Hematopoietic multipotent progenitor cell (in vitro differentiated cells): ENCODE measurements around the gene DYRK1A. TPM values are rescaled to one million over a fixed set of nuclear protein-coding genes. Genes with fewer than 3 reads are reported as not detected.
A peak's percentile ranks its signal among the peaks of the same experiment; 100 is the strongest.

ENCODE experiments used
- DNase-seq, 3 donors: peaks; one replicate each; pipeline ENCODE4 v3.0.0-alpha.2; 2011 to 2015; ENCODE audit warnings: low read depth in 2 of 3, low spot score in 2 of 3
- total RNA-seq: library from RNA; depleted of rRNA; stranded (reverse); fragments of >200 nt; gene quantifications from one replicate; pipeline ENCODE4 v1.2.3, GENCODE V29; 2012

The DYRK1A gene
- total RNA-seq, 1 donor, result 116 TPM

DNA sequence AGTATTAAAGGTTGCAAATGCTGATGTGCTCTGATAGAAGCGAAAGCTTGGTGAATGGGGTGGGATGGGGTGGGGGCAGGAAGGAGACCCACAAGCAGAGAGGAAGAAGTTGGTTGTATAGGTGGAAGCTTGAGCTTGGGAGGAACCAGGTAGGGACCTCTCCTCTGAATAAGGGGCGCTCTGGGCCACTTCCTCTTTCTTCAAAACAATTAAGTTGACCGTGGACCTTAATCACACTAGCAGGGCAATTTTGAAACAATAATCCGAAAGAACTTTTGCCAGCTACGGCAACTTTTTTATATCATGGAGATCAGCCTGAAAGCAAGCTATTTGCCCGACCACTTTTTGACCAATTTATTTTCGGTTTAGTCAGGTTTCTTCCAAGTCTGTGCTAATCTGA, 1.9 kb upstream of the DYRK1A start:
- DNase-seq, result peak in 2 of 3 donors; percentile 65 to 66

DNA sequence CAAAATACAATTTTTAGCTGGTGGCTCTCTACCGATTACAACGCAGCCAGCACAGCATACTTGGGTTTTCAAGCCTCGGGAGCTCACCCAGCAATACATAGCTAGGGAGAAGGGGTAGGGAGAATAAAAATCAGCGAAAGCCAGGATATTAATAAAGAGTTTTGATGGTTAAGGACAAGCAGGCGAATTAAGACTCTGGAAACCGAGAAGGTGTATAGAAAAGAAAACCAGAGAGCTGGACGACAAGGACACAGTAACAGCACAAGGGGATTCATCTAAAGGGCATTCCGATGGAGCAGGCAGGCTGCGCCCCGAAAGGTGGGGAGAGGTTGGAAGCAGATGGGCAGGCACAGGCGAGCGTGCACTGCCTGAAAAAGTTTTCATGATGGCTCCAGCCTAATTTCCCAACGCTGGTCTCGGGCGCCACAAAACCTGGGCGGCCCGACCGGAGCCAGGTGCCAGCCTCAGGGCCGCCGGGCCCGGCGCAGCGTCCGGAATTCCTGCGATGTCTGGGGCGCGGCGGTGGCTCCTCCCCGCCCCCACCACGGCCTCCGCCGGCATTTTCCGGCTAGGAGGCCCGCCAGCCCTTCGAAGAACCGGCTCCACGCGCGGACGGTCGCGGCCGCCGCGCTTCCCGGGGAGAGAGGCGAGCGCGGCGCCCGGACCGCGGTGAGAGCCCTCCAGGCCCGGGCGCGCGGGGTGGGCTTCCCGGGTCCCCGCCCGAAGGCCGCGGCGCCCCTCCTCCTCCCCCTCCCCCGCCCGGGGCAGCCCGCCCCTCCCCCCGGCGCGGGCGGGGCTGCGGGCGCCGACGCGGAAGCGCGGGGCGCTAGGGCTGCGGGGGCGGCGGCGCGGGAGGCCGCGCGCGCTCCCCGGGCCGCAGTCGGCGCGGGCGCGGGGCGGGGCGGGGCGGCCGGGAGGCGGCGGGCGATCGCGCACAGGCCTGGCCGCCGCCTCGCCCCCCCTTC, 774 bp upstream of the DYRK1A start:
- peak in 2 of 3 donors; percentile 60 to 62 for DNase-seq

DNA sequence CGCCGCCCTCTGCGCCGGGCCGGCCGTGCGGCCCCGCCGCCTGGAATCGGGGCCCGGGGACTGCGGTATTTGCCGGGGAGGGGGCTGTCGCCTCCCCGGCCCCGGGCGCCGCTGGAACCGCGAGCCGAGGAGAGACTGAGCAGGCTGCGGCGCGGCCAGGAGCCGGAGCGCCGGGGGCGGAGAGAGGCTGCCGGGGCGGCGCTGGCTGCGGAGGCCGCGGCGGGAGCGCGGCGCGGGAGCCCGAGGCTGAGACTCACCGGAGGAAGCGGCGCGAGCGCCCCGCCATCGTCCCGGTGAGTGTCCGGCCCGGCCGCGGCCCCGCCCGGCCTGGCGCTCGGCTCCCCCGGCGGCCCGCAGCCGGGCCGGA, 746 bp downstream of the DYRK1A start:
- DNase-seq, result no peak

DNA sequence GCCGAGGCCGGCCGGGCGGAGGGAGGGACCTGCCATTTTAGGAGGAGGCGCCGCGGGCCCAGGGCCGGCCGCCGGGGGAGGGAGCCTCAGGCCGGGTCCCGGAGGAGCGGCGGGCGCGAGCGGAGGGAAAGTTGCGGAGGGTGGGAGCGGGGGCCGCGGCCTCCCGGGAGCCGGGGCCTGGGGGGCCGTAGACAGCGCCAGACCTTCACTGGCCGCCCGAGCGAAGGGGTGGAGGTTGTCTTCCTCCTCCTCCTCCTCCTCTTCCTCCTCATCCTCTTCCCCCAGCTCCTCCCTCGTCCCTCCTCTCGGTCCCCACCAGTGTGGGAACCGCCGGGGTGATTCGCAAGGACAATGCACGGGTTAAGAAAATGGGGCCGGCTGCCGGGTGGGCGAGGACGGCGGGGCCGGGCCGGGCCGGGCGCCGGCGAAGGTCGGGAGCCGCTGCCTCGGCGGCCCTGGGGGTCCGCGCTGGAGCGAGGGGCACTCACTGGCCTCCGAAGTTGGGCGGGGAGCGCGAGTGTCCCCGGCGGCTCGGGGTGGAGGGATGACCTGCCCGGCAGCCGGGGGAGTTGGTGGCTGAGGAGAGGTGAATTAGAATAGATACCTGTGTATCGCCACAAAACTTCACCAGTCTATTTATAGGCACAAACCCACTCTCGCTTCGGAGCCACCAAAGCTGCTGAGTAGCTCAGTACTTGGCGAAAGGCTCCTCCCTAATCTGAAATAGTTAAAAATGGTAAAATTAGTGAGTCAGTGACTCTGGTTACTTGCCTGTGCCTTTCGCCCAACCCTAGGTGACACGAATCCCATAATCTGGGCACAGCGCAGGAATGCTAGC, 1.3 kb downstream of the DYRK1A start:
- no peak for DNase-seq

DNA sequence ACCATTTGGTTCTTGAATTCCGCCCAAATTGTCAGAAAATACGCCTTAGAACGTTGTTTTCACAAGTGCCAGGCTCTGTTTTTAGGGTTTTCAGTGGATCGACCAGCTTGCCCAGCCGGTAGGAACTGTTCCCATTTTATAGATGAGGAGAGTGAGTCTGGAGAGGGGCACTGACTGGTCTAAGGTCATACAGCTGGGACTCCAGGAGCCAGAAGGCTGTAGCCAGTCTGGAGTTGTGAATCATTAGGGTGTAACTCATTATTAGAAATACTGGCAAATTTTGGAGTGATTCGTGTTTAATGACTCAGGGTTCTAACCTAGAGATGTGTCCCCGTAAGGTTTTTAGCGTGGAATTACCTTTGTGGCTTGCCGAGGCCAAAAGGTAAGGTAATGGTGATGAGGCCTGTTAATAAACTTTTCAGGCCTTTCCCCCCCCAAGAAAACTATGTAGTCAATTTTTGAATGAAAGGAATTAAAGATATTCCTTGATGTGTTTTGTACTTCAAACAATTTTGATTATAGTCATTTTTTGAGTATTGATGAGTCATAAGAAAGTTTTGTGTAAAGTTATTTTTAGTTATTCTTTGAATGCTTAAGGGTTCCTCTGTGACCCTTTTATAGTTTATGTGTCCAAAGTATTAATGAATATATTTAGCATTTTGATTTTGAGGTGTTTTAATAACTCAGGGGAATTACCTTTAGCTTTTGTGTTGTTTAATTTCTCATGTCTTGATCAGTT, 2.1 kb downstream of the DYRK1A start:
- no peak for DNase-seq

DNA sequence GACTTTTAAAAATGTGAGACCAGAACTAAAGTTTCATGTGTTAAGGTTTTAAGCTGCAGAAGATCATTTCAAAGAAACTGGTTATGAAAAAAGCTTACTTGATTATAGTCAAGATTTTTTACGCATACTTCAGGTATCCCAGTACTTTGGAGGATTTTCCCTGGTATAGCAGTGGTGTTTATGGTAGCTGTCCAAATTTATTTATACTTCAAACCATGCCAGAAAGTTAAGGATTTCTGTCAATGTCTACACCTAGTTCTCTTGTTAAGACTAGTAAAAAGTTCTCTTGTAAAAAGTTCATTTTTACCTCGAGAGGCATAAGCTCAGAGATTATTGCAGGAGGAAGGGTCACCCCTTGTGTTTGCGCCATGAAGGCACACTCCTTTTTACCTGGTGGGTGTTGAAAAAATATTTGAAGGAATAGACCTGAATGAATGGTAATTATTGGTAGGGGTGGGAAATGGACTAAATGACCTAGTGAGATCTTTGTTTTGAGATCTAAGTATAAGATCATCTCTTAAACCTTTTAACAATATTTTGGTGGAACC, 2.8 kb downstream of the DYRK1A start:
- no peak for DNase-seq

DNA sequence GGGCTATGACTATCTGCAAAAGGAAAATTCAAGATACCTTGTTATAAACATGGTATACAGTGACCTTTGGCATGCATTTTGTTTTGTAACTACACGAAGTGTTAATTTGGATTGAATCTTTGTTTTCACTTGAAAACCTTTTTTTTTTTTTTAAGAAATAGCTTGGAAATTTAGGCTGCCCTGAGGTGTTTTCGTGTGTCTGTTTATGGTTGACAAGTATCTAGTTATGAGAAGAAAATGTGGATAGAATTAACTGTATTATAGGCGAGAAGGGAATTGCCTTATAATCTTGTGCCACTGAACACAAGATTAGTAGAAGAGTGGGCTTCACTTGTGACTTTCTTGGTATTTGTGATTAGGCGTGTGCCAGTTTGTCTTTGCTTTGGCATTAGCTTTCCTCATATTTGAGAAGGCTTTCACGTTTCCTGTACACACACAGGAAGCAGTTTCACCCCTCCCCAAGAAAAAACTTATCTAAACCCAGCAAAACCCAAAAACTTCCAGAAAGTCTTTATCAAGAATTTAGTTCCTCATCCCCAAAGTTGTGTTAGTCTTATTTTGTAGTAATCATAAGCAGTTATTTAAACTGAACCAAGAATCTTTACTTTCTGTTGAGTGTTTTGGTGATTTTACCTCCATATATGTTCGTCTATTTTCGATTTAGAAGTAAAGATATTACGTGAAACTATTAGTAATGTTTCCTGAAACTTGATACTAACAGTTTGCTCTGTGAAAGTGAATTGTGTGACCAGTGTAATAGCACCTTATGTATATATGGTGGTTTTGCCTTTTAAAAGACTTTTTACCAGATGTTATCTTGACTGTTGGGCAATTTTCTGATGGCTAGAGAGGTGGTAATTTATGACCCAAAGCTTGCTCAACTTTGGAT, 3.8 kb downstream of the DYRK1A start:
- DNase-seq, result peak in 1 of 3 donors; percentile 62

DNA sequence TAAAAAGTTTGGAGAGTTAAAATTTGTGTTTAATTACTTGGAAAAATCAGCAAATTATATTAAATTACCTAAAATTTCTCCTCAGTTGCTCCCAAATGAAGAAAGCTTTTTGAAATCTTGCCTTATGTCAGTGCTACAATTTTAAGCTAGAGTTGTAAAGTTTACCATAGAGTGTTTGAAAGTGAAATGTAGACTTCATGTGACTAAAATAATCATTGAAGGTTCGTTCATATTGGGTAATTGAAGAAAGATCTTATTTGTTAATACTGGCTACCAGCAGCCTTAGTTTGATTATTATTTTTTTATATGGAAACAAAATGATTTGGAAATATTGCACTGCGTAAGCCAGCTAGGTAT, 4.4 kb downstream of the DYRK1A start:
- no peak for DNase-seq

DNA sequence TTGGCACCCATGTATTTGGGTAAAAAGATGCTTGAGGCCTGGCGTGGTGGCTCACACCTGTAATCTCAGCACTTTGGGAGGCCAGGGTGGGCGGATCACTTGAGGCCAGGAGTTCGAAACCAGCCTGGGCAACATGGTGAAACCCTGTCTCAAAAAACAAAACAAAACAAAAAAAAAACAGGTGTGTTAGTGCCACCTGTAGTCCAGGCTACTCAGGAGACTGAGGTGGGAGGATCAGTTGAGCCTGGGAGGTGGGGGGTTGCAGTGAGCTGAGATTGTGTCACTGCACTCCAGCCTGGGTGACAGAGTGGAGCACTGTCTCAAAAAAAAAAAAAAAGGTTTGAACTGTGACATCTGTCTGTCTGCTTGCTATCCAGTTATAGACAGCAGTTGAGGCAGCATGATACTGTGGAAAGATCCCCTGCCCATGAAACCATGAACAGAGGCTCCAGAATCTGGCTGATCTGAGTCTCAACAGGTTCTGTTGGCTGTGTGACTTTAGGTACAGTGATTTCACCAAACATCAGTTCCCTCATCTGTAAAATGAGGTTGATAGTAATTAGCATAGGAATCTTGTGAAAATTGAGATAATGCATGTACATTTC, 5.7 kb downstream of the DYRK1A start:
- DNase-seq, result no peak

DNA sequence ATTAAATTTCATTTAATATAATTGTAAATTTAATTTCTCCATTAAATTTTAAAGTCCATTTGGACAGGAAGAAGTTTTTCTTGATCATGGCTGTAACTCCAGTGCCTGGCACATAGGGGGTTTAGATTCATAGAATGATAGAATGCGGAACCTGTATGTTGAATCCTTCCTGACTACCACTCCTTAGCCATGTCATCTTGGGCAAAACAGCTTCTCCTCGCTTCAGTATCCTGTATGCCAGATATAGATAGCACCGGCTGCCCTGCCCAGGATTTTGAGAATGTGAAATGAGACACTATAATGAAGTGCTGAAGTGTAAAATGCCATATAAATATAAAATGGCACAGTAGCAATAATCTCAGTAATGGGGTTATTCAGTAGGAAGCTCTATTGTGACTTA, 6.4 kb downstream of the DYRK1A start:
- no peak for DNase-seq

DNA sequence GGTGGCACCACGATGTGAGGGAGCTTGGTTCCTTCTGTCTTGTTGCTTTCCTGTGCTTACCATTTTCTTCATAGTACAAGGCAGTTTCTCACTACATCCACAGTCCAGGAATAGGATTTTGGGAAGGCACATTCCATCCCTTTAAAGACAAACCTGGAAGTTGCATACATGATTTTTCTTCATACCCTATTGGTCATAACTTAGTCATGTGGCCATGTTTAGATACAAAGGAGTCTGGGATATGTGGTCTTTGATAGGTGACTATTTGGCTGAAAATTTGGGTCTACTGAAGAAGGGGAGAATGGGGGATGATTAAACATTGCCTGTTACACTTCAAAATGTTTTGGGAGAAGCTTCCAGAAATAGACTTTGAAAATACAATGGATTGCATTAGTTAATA, 7.0 kb downstream of the DYRK1A start:
- no peak for DNase-seq

DNA sequence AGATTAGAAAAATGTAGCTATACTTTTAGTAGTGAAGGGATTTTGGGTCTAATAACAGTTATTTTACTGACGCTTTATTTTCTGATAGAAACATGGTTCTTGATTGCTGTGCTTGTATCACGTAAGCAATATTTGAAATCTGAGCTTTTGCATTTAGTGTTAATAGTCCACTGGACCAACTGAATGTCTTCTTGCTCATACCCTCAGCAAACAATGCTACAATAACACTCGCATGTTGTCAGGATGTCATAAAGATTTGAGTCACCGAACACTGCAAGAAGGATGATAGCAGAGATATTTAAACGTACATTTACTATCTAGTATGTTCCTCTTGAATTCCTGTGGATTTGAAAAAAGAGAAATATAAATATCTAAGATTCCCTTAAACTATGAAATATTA, 7.5 kb downstream of the DYRK1A start:
- no peak for DNase-seq

DNA sequence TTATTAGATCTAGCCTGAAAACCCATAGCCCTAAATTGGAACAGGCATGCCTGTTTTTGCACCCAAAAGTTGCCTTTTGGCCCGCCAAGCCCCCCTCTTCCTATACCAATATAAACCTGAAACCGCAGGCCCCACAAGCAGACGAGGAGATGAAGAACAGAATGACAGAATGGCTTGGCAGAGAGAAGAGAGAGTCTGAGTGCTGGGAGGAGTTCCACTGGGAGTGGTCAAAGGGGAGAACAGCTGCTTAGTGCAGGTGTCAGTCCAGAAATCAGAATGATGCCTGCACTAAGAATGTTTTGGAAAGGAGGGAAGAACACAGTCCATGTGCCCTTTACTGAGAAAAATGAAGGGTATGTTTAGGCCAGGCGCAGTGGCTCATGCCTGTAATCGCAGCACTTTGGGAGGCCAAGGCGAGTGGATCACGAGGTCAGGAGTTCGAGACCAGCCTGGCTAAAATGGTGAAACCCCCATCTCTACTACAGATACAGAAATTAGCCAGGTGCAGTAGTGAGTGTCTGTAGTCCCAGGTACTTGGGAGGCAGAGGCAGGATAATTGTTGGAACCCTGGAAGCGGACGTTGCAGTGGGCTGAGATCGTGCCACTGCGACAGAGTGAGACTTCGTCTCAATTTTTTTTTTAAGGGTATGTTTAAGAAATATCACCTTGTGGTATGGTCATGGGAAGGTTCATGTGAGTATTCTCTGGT, 9.4 kb downstream of the DYRK1A start:
- no peak for DNase-seq

DNA sequence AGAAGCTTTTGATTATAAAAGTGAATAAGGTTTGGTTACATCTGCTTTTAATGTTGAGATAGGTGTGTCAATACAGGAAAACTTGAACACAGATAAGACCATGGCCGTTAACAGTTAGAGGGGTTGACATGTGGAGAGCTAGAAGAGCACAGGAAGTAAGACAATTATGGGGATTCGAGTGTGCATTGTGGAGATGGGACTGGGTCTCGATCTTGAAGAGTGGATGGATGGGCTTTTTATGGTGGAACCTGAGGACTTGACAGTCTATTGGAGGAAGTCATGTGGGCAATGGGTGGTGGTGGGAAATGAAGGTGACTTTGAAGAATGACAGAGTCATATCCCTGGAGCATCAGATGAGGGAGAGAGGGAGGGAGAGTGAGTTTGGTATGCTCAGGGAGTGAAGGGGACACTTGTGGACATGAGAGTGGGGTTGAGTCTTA, 12.1 kb downstream of the DYRK1A start:
- DNase-seq, result no peak

DNA sequence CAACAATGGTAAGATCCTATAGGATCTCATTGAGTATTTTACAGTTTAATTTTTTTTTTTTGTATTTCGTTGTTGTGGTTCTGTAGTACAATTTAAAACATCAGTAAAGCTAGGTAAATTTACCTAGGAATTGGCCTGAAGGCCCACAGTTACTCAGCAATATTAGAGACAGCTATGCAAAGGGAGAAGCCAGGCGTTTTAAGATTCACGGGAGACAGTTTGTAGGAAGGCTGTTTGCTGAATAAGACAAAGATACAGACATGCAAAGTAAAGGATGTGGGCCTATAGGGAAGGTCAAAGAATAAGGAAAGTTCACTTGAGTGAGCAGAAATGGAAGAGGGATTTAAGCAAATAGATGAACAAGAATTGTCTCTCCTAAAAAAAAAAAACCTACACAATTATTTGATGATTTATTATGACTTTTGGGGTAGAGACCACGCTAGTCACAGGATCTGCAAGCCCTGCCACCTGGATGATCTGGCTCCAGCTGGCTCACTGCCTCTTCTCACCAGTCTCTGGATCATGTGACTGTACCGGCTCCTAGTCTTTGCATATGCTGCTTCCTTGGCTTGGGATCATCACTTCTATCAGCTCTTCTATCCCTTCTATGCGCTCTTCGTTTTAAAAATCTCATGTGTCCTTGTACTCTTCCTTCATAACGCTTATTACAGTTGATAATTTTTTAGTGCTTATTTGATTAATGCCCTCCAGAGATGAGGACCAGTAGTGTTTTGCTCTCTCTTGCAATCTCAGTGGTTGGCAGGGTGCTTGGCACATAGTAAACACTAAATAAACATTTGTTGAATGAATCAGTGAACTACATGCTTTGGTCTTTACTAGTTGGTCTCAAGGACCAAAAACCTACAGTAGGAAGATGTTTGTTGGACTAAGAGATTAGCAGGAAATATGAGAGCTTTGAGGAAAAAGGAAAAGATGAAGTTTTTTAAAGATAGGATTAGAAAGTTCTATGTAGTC, 14.1 kb downstream of the DYRK1A start:
- DNase-seq, result peak in 1 of 3 donors; percentile 63

DNA sequence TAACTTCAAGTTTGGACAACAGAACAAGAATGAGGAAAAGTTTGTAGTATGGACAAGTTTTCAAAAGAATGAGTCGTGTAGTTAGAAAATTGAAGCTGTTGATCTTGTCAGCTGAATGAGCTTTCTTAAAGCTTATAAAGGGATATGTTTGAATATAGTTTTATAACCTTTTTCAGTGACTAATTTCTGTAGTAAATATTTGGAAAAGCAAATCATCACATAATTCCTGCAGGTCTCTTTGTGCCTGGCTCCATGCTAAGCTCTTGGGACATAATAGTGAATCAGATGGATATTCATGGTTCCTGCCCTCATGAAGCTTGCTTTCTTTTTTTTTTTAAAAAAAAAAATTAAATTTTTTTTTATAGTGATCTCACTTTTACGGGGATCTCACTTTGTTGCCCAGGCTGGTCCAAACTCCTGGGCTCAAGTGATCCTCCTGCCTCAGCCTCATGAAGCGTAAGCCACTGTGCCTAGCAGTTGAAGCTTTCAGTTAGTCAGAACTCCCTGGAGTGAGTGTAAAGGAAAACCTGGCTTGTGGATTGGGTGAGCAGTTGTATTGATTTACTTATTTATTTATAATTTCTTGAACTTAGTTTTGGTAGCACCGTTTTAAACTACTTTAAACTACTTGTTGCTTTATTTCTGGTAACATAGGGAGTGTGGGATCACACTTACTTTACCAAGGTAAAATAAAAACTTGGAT, 15.5 kb downstream of the DYRK1A start:
- no peak for DNase-seq

DNA sequence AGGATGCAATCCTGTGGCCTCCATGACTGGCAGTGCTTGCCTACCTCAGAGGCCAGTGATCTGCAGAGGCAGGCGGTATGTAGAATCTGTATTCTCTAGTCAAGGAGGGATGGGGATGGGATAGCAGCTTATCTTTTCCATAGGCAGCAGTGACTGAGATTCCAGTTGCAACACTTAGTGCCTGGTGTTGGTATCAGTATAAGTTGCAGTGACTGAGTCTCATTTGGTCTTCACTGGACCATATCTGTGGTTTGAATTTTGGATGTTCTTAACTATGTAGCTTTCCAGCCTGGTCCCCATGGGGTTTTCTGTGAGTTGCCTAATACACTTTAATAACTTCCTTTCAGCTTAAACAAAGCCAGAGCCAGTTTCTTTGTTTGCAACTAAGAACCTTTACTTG, 16.5 kb downstream of the DYRK1A start:
- no peak for DNase-seq
